Peyer's patch (tissue), 4 donors: Measurements from ENCODE around the gene BSCL2.

Source experiments
- CTCF ChIP-seq, 6 experiments: fragments of 450-650 bp in 4 of 6; fragments of 200-600 bp in 2 of 6; sonication (generic) in 1 of 6; IDR thresholded peaks; one replicate each; pipeline ENCODE4 v1.5.1; 2017 to 2019; ENCODE audit warnings: antibody characterized with exemption in 6 of 6, mild to moderate bottlenecking in 3 of 6, moderate library complexity in 1 of 6
- POLR2A ChIP-seq, 2 donors: fragments of 450-650 bp; IDR thresholded peaks; one replicate each; pipeline ENCODE4 v1.5.1; 2017; ENCODE audit warnings: antibody characterized with exemption in 2 of 2, mild to moderate bottlenecking in 2 of 2, moderate library complexity in 2 of 2

GRCh38 chr11:62712861-62713260 lies 5.6 kb upstream of the BSCL2 start:
- TF ChIP-seq CTCF (IDR thresholded peaks at IDR 0.05): no peak
- no peak for TF ChIP-seq POLR2A (IDR thresholded peaks at IDR 0.05)
